Liver (tissue), 3 donors: ENCODE results near the gene STK24.

ENCODE experiments used
- CTCF ChIP-seq: fragments of 150-350 bp; IDR thresholded peaks from 2 replicates; pipeline ENCODE4 v1.5.1; 2017; ENCODE audit warnings: improper control_type of control experiment, low read depth, low read length; ENCODE audit not compliant: missing input control
- GABPA ChIP-seq, 2 donors: IDR thresholded peaks in 1 of 2; conservative IDR thresholded peaks in 1 of 2; 2 replicates each; pipeline ENCODE4 v1.6.1; 2016; ENCODE audit warnings: antibody characterized with exemption in 2 of 2, mild to moderate bottlenecking in 1 of 2, moderate library complexity in 1 of 2
- NR2F2 ChIP-seq: IDR thresholded peaks from 2 replicates; pipeline ENCODE4 v1.6.1; 2016; ENCODE audit warnings: antibody characterized with exemption
- RAD21 ChIP-seq, 2 donors: IDR thresholded peaks; 2 replicates each; pipeline ENCODE4 v1.6.1; 2016; ENCODE audit warnings: antibody characterized with exemption in 2 of 2, mild to moderate bottlenecking in 2 of 2
- SP1 ChIP-seq: IDR thresholded peaks from 2 replicates; pipeline ENCODE4 v1.6.1; 2018; ENCODE audit warnings: antibody characterized with exemption, mild to moderate bottlenecking
- TAF1 ChIP-seq: conservative IDR thresholded peaks from 2 replicates; pipeline ENCODE4 v1.6.1; 2016; ENCODE audit warnings: antibody characterized with exemption, mild to moderate bottlenecking
- YY1 ChIP-seq: IDR thresholded peaks from 2 replicates; pipeline ENCODE4 v1.6.1; 2016; ENCODE audit warnings: antibody characterized with exemption, mild to moderate bottlenecking
- TF ChIP-seq, protein P1 (sequence below): IDR thresholded peaks from 2 replicates; pipeline ENCODE4 v1.6.1; 2016; ENCODE audit warnings: antibody characterized with exemption
- donor health status: healthy.
- donor health status: healthy.

- TF ChIP-seq CTCF (no peak), NR2F2 (no peak), GABPA (IDR thresholded peaks at IDR 0.05 in 1 of 2, conservative IDR thresholded peaks at IDR 0.05 in 1 of 2) (no peak), TAF1 (no peak), SP1 (no peak), YY1 (no peak), RAD21 (IDR thresholded peaks at IDR 0.05) (no peak)
- TF ChIP-seq, protein P1, sequence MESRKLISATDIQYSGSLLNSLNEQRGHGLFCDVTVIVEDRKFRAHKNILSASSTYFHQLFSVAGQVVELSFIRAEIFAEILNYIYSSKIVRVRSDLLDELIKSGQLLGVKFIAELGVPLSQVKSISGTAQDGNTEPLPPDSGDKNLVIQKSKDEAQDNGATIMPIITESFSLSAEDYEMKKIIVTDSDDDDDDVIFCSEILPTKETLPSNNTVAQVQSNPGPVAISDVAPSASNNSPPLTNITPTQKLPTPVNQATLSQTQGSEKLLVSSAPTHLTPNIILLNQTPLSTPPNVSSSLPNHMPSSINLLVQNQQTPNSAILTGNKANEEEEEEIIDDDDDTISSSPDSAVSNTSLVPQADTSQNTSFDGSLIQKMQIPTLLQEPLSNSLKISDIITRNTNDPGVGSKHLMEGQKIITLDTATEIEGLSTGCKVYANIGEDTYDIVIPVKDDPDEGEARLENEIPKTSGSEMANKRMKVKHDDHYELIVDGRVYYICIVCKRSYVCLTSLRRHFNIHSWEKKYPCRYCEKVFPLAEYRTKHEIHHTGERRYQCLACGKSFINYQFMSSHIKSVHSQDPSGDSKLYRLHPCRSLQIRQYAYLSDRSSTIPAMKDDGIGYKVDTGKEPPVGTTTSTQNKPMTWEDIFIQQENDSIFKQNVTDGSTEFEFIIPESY, result no peak
Measured at GRCh38 chr13:98580420-98580819, 3.5 kb upstream of the STK24 start.
